Measurements from ENCODE around the gene ETHE1.

ETHE1 gene

GRCh38 chr19:43462785-43463380 is 64.1 kb downstream of the ETHE1 start:
- peak overlapping the region; percentile 74 for H3K4me3 ChIP-seq (ENCODE audit: low read depth, low read length)
- TF ChIP-seq CTCF (IDR thresholded peaks at IDR 0.05; ENCODE audit: low read depth, low read length) = no peak

- H3K4me3 ChIP-seq (ENCODE audit: low read depth, low read length) = no peak overlapping the region
- no peak for TF ChIP-seq CTCF (IDR thresholded peaks at IDR 0.05; ENCODE audit: low read depth, low read length)
Measured at GRCh38 chr19:43462383-43462782, 64.6 kb downstream of the ETHE1 start.

- no peak overlapping the region for H3K4me3 ChIP-seq (ENCODE audit: low read depth, low read length)
- no peak for TF ChIP-seq CTCF (IDR thresholded peaks at IDR 0.05; ENCODE audit: low read depth, low read length)
Measured at GRCh38 chr19:43461303-43461702, 65.7 kb downstream of the ETHE1 start.

GRCh38 chr19:43460362-43461016 is 66.5 kb downstream of the ETHE1 start:
- TF ChIP-seq CTCF (IDR thresholded peaks at IDR 0.05; ENCODE audit: low read depth, low read length) = no peak
- no peak overlapping the region for H3K4me3 ChIP-seq (ENCODE audit: low read depth, low read length)

GRCh38 chr19:43457809-43458208 is 69.2 kb downstream of the ETHE1 start:
- no peak overlapping the region for H3K4me3 ChIP-seq (ENCODE audit: low read depth, low read length)
- TF ChIP-seq CTCF (IDR thresholded peaks at IDR 0.05; ENCODE audit: low read depth, low read length) = no peak

Measured in WI38 (cell line).